ENCODE measurements around the gene FNIP2. TPM values are rescaled to one million over a fixed set of nuclear protein-coding genes. Genes with fewer than 3 reads are reported as not detected.
"Not testable (repeated sequence)": the region's sequence is repeated elsewhere in the genome, so short reads cannot be mapped to it uniquely, and the experiment has no call there.

The FNIP2 gene
- total and polyA plus RNA-seq, 9 of the 15 experiments (the other 6 are each of a cell fraction or from before 2014, with no cell fraction given) = 1.7 to 15.5 (median 8.3) TPM

GRCh38 chr4:158882142-158882541, 113.3 kb downstream of the FNIP2 start:
- intact Hi-C loops (cut with micrococcal nuclease); H3K27me3 ChIP-seq (ENCODE audit: control insufficient read depth in 2 of 2, insufficient read depth in 2 of 2, low read length in 2 of 2); CTCF ChIA-PET (ENCODE audit: low intra/inter-chr PET ratio); H4K20me1 ChIP-seq (replicated peaks; ENCODE audit: control insufficient read depth, insufficient read depth, low read length); DNase-seq (ENCODE audit: extremely low read depth in 1 of 4, low spot score in 3 of 4); H3K4me3 ChIP-seq; H3K4me2 ChIP-seq (ENCODE audit: insufficient read depth, low read length); H3K79me2 ChIP-seq (ENCODE audit: control insufficient read depth, insufficient read depth, low read length); in situ Hi-C loops (cut with MboI); H3K9me3 ChIP-seq (replicated peaks; ENCODE audit: control insufficient read depth, insufficient read depth, low read depth, low read length); ATAC-seq; H3K36me3 ChIP-seq (ENCODE audit: control insufficient read depth, insufficient read depth, low read length); FAIRE-seq; H3K9ac ChIP-seq (ENCODE audit: insufficient read depth in 1 of 2, low read depth in 2 of 2, low read length in 2 of 2); POLR2A ChIA-PET; H3K9me1 ChIP-seq (ENCODE audit: control insufficient read depth, insufficient read depth, low read length); H3K27ac ChIP-seq (ENCODE audit: extremely low read depth, low read depth, low read length); BruUV-seq (replicated peaks); H2AFZ ChIP-seq (ENCODE audit: low read depth, low read length); H3K4me1 ChIP-seq (replicated peaks in 1 of 2; ENCODE audit: control insufficient read depth in 2 of 2, insufficient read depth in 2 of 2, low read length in 2 of 2): not testable (repeated sequence)
- 90% methylated on average over 2 of the region's 30 CpGs for WGBS (ENCODE audit: insufficient coverage, low coverage, missing lambda C conversion rate)

DNA sequence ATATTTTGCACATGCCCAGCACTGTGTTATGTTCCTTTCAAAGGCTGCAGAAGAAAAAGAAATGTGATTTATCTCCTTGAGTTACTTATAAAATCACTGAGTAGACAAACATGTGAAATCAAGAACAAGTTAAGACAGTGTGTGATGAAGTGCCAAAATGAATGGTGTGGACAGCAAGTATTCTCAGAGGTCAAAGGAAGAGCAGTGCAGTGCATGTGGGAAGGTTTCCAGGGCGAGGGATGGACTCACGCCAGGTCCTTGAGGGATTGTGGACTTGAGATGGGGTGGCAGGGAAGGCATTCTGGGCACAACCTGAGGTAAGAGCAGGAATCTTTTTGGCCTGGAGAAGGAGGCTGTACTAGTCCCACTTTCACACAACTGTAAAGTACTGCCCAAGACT, 115.5 kb downstream of the FNIP2 start:
- no peaks in the 10 kb centered on the region for H3K79me2 ChIP-seq (ENCODE audit: control insufficient read depth, insufficient read depth, low read length)
- no peaks in the 10 kb centered on the region for H3K9me3 ChIP-seq (replicated peaks; ENCODE audit: control insufficient read depth, insufficient read depth, low read depth, low read length)
- no peak overlapping the region for H3K4me2 ChIP-seq (ENCODE audit: insufficient read depth, low read length)
- no peaks in the 10 kb centered on the region for H3K27me3 ChIP-seq (ENCODE audit: control insufficient read depth in 2 of 2, insufficient read depth in 2 of 2, low read length in 2 of 2)
- BruUV-seq (replicated peaks) = no TSS peak
- TF ChIP-seq, protein P1, sequence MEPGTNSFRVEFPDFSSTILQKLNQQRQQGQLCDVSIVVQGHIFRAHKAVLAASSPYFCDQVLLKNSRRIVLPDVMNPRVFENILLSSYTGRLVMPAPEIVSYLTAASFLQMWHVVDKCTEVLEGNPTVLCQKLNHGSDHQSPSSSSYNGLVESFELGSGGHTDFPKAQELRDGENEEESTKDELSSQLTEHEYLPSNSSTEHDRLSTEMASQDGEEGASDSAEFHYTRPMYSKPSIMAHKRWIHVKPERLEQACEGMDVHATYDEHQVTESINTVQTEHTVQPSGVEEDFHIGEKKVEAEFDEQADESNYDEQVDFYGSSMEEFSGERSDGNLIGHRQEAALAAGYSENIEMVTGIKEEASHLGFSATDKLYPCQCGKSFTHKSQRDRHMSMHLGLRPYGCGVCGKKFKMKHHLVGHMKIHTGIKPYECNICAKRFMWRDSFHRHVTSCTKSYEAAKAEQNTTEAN (CRISPR knock-in tag; IDR thresholded peaks at IDR 0.05) = no peak
- TF ChIP-seq PTTG1 (tag; IDR thresholded peaks at IDR 0.05; ENCODE audit: low read depth) (no peak), NR2C1 (IDR thresholded peaks at IDR 0.05) (no peak), NR2C1 (tag; IDR thresholded peaks at IDR 0.05) (no peak), FOS (IDR thresholded peaks at IDR 0.05; ENCODE audit: extremely low read depth, insufficient read length) (no peak), E2F5 (CRISPR knock-in tag; IDR thresholded peaks at IDR 0.05) (no peak), POLR2B (IDR thresholded peaks at IDR 0.05; ENCODE audit: low read depth, partially characterized antibody) (no peak), MYNN (IDR thresholded peaks at IDR 0.05) (no peak), MYNN (CRISPR knock-in tag; IDR thresholded peaks at IDR 0.05) (no peak), NR4A1 (CRISPR knock-in tag; IDR thresholded peaks at IDR 0.05) (no peak), NR4A1 (tag; IDR thresholded peaks at IDR 0.05) (no peak), SREBF2 (CRISPR knock-in tag; IDR thresholded peaks at IDR 0.05) (no peak), MTF1 (CRISPR knock-in tag; IDR thresholded peaks at IDR 0.05; ENCODE audit: borderline replicate concordance) (no peak)
- TF ChIP-seq, protein P2, sequence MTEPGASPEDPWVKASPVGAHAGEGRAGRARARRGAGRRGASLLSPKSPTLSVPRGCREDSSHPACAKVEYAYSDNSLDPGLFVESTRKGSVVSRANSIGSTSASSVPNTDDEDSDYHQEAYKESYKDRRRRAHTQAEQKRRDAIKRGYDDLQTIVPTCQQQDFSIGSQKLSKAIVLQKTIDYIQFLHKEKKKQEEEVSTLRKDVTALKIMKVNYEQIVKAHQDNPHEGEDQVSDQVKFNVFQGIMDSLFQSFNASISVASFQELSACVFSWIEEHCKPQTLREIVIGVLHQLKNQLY (CRISPR knock-in tag; conservative IDR thresholded peaks at IDR 0.05) = no peak
- no peak overlapping the region for H3K27ac ChIP-seq (ENCODE audit: extremely low read depth, low read depth, low read length)
- no peak overlapping the region for H2AFZ ChIP-seq (ENCODE audit: low read depth, low read length)
- ChIA-PET CTCF (ENCODE audit: low intra/inter-chr PET ratio) (no interaction called here), POLR2A (interaction anchor here (0.9 kb wide), 1 partner anchor 10 kb away, joined by 3 read pairs; no protein-coding TSS in a partner anchor)
- H3K36me3 ChIP-seq (ENCODE audit: control insufficient read depth, insufficient read depth, low read length) = peaks cover 3% of the 10 kb centered on the region; the same call in 1 of the 3 replicates
- no peak for ATAC-seq
- no peak for DNase-seq (ENCODE audit: extremely low read depth in 1 of 4, low spot score in 3 of 4)
- WGBS (ENCODE audit: insufficient coverage, low coverage, missing lambda C conversion rate) = 97% methylated on average over 2 of the region's 2 CpGs
- H3K9ac ChIP-seq (ENCODE audit: insufficient read depth in 1 of 2, low read depth in 2 of 2, low read length in 2 of 2) = no peak overlapping the region
- H3K4me3 ChIP-seq = no peak overlapping the region
- no peaks in the 10 kb centered on the region for H4K20me1 ChIP-seq (replicated peaks; ENCODE audit: control insufficient read depth, insufficient read depth, low read length)
- intact Hi-C loops (cut with micrococcal nuclease) (no loop called here), in situ Hi-C loops (cut with MboI) (no loop called here)
- no peaks in the 10 kb centered on the region for H3K9me1 ChIP-seq (ENCODE audit: control insufficient read depth, insufficient read depth, low read length)
- no peaks in the 10 kb centered on the region for H3K4me1 ChIP-seq (replicated peaks in 1 of 2; ENCODE audit: control insufficient read depth in 2 of 2, insufficient read depth in 2 of 2, low read length in 2 of 2)
- no peak for FAIRE-seq

Measured in K562 (cell line).